Trophoblast cell (in vitro differentiated cells and primary cell): Measurements from ENCODE around the gene CORO2B.

Experiments used
- DNase-seq, 2 donors: peaks; one replicate each; pipeline ENCODE4 v3.0.0-alpha.2; 2016
- H2AFZ ChIP-seq: 2 replicates; pipeline ENCODE4 v1.6.1; 2013; ENCODE audit warnings: low read length, moderate library complexity, mild to moderate bottlenecking; ENCODE audit not compliant: insufficient read depth, poor library complexity
- H2AK5ac ChIP-seq: 2 replicates; pipeline ENCODE4 v1.6.1; 2013; ENCODE audit warnings: mild to moderate bottlenecking, low read length
- H2BK120ac ChIP-seq: 2 replicates; pipeline ENCODE4 v1.6.1; 2013; ENCODE audit warnings: low read length, mild to moderate bottlenecking, moderate library complexity; ENCODE audit not compliant: insufficient read depth, poor library complexity
- H2BK12ac ChIP-seq: 2 replicates; pipeline ENCODE4 v1.6.1; 2013; ENCODE audit warnings: mild to moderate bottlenecking, low read length, moderate library complexity
- H2BK5ac ChIP-seq: 2 replicates; pipeline ENCODE4 v1.6.1; 2013; ENCODE audit warnings: low read length, low read depth, moderate library complexity, mild to moderate bottlenecking; ENCODE audit not compliant: poor library complexity
- H3K14ac ChIP-seq: 2 replicates; pipeline ENCODE4 v1.6.1; 2013; ENCODE audit warnings: mild to moderate bottlenecking, low read length
- H3K18ac ChIP-seq: 2 replicates; pipeline ENCODE4 v1.6.1; 2013; ENCODE audit warnings: mild to moderate bottlenecking, low read length
- H3K23ac ChIP-seq: 2 replicates; pipeline ENCODE4 v1.6.1; 2013; ENCODE audit warnings: low read length
- H3K27ac ChIP-seq: 2 replicates; pipeline ENCODE4 v1.5.1; 2013; ENCODE audit warnings: low read depth, mild to moderate bottlenecking, inconsistent platforms, low read length, moderate library complexity
- H3K27me3 ChIP-seq: 2 replicates; pipeline ENCODE4 v1.6.1; 2013; ENCODE audit warnings: inconsistent platforms, mild to moderate bottlenecking, low read length, moderate library complexity; ENCODE audit not compliant: insufficient read depth
- H3K36me3 ChIP-seq, 2 experiments: 1 replicate in 1 of 2; 2 replicates in 1 of 2; pipeline ENCODE4 v1.6.1; 2013; ENCODE audit warnings: low read length in 2 of 2, mild to moderate bottlenecking in 2 of 2, moderate library complexity in 1 of 2; ENCODE audit not compliant: insufficient read depth in 2 of 2, control insufficient read depth in 1 of 2
- H3K4ac ChIP-seq: 2 replicates; pipeline ENCODE4 v1.6.1; 2013; ENCODE audit warnings: low read depth, mild to moderate bottlenecking, low read length, moderate library complexity
- H3K4me1 ChIP-seq, 2 experiments: 1 replicate in 1 of 2; 2 replicates in 1 of 2; pipeline ENCODE4 v1.6.1; 2013; ENCODE audit warnings: low read length in 2 of 2, mild to moderate bottlenecking in 2 of 2, moderate library complexity in 1 of 2; ENCODE audit not compliant: insufficient read depth in 2 of 2, control insufficient read depth in 1 of 2
- H3K4me2 ChIP-seq: 2 replicates; pipeline ENCODE4 v1.6.1; 2013; ENCODE audit warnings: inconsistent platforms, mild to moderate bottlenecking, low read length, moderate library complexity
- H3K4me3 ChIP-seq: 2 replicates; pipeline ENCODE4 v1.5.1; 2013; ENCODE audit warnings: mild to moderate bottlenecking, low read depth, low read length, inconsistent platforms
- H3K79me1 ChIP-seq: one replicate; pipeline ENCODE4 v1.6.1; 2013; ENCODE audit warnings: low read length
- H3K79me2 ChIP-seq: 2 replicates; pipeline ENCODE4 v1.6.1; 2013; ENCODE audit warnings: low read length, mild to moderate bottlenecking; ENCODE audit not compliant: control insufficient read depth, insufficient read depth, poor library complexity
- H3K9ac ChIP-seq: 2 replicates; pipeline ENCODE4 v1.6.1; 2013; ENCODE audit warnings: mild to moderate bottlenecking, low read length
- H3K9me3 ChIP-seq: 2 replicates; pipeline ENCODE4 v1.6.1; 2013; ENCODE audit warnings: low read depth, mild to moderate bottlenecking, control low read depth, inconsistent platforms, low read length; ENCODE audit not compliant: insufficient read depth
- H4K12ac ChIP-seq: 2 replicates; pipeline ENCODE4 v1.6.1; 2013; ENCODE audit warnings: low read depth, mild to moderate bottlenecking, low read length, moderate library complexity
- H4K8ac ChIP-seq: 2 replicates; pipeline ENCODE4 v1.6.1; 2013; ENCODE audit warnings: low read depth, mild to moderate bottlenecking, low read length, moderate library complexity
- H4K91ac ChIP-seq: one replicate; pipeline ENCODE4 v1.6.1; 2013; ENCODE audit warnings: low read depth, mild to moderate bottlenecking, low read length, moderate library complexity
- WGBS: extraction: QIAGEN DNeasy Blood & Tissue Kit; methylation state at CpG from one replicate; pipeline ENCODE4 v1.1.7; 2013; ENCODE audit warnings: missing lambda C conversion rate; ENCODE audit not compliant: insufficient read length, insufficient coverage; ENCODE audit errors: extremely low coverage; 5-methylcytosine and 5-hydroxymethylcytosine counted together

The CORO2B gene

GRCh38 chr15:68764090-68764489, 185.3 kb downstream of the CORO2B start:
- Histone ChIP-seq H4K91ac (no peak overlapping the region), H2BK5ac (no peak overlapping the region), H3K18ac (no peak overlapping the region), H3K4me2 (no peak overlapping the region), H3K23ac (no peak overlapping the region), H2BK12ac (no peak overlapping the region), H2AFZ (no peak overlapping the region), H3K9me3 (no peaks in the 10 kb centered on the region), H3K27me3 (no peaks in the 10 kb centered on the region), H2AK5ac (no peak overlapping the region), H3K79me1 (no peaks in the 10 kb centered on the region), H3K4me1 (no peaks in the 10 kb centered on the region), H4K8ac (no peak overlapping the region), H4K12ac (no peak overlapping the region), H3K27ac (no peak overlapping the region), H3K14ac (no peak overlapping the region), H2BK120ac (no peak overlapping the region), H3K36me3 (no peaks in the 10 kb centered on the region), H3K4ac (no peak overlapping the region), H3K79me2 (no peaks in the 10 kb centered on the region), H3K4me3 (no peak overlapping the region), H3K9ac (no peak overlapping the region)
- DNase-seq, result no peak
- WGBS, result no CpG with 5 or more reads among the region's 1 CpG

GRCh38 chr15:68765602-68766368, 187.0 kb downstream of the CORO2B start:
- H3K79me2 ChIP-seq, result no peaks in the 10 kb centered on the region
- no peak for DNase-seq
- H3K9me3 ChIP-seq, result no peaks in the 10 kb centered on the region
- H3K4me1 ChIP-seq, result no peaks in the 10 kb centered on the region
- H3K14ac ChIP-seq, result no peak overlapping the region
- H3K36me3 ChIP-seq, result no peaks in the 10 kb centered on the region
- no peak overlapping the region for H3K4me3 ChIP-seq
- no peak overlapping the region for H3K9ac ChIP-seq
- no peaks in the 10 kb centered on the region for H3K27me3 ChIP-seq
- H2AK5ac ChIP-seq, result no peak overlapping the region
- H3K4me2 ChIP-seq, result no peak overlapping the region
- no peak overlapping the region for H3K27ac ChIP-seq
- no peak overlapping the region for H3K18ac ChIP-seq
- WGBS, result no CpG with 5 or more reads among the region's 11 CpGs
- no peak overlapping the region for H2AFZ ChIP-seq
- no peak overlapping the region for H2BK120ac ChIP-seq
- no peak overlapping the region for H2BK12ac ChIP-seq
- no peaks in the 10 kb centered on the region for H3K79me1 ChIP-seq
- H3K4ac ChIP-seq, result no peak overlapping the region
- no peak overlapping the region for H4K91ac ChIP-seq
- H2BK5ac ChIP-seq, result no peak overlapping the region
- H3K23ac ChIP-seq, result no peak overlapping the region
- no peak overlapping the region for H4K12ac ChIP-seq
- no peak overlapping the region for H4K8ac ChIP-seq

DNA sequence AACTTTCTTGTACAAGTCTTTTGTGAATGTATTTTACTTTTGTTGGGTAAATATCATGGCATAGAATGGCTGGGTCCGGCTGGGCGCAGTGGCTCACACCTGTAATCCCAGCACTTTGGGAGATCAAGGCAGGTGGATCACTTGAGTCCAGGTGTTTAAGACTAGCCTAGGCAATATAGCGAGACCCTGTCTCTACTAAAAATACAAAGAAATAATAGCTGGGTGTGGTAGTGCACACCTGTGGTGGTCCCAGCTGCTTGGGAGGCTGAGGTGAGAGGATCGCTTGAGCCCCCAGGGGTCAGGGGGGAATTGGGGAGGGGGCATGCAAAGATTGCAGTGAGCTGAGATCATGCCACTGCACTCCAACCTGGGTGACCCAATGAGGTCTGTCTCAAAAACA, 189.0 kb downstream of the CORO2B start:
- H4K8ac ChIP-seq, result no peak overlapping the region
- H3K23ac ChIP-seq, result no peak overlapping the region
- H3K36me3 ChIP-seq, result no peaks in the 10 kb centered on the region
- no CpG with 5 or more reads among the region's 4 CpGs for WGBS
- H3K4me1 ChIP-seq, result no peaks in the 10 kb centered on the region
- H2BK120ac ChIP-seq, result no peak overlapping the region
- no peak overlapping the region for H3K4me2 ChIP-seq
- H3K79me1 ChIP-seq, result no peaks in the 10 kb centered on the region
- no peaks in the 10 kb centered on the region for H3K79me2 ChIP-seq
- H3K14ac ChIP-seq, result no peak overlapping the region
- no peak overlapping the region for H2AFZ ChIP-seq
- H3K9me3 ChIP-seq, result no peaks in the 10 kb centered on the region
- no peak overlapping the region for H2BK5ac ChIP-seq
- H2AK5ac ChIP-seq, result no peak overlapping the region
- H3K4ac ChIP-seq, result no peak overlapping the region
- H3K9ac ChIP-seq, result no peak overlapping the region
- H3K27me3 ChIP-seq, result no peaks in the 10 kb centered on the region
- H3K27ac ChIP-seq, result no peak overlapping the region
- no peak for DNase-seq
- no peak overlapping the region for H3K4me3 ChIP-seq
- no peak overlapping the region for H4K91ac ChIP-seq
- no peak overlapping the region for H3K18ac ChIP-seq
- no peak overlapping the region for H2BK12ac ChIP-seq
- H4K12ac ChIP-seq, result no peak overlapping the region

- no peaks in the 10 kb centered on the region for H3K79me2 ChIP-seq
- no peak overlapping the region for H3K9ac ChIP-seq
- no peaks in the 10 kb centered on the region for H3K27me3 ChIP-seq
- no peak overlapping the region for H3K14ac ChIP-seq
- H3K4ac ChIP-seq, result no peak overlapping the region
- no peak overlapping the region for H2AFZ ChIP-seq
- no peak overlapping the region for H4K12ac ChIP-seq
- H3K27ac ChIP-seq, result no peak overlapping the region
- H3K18ac ChIP-seq, result no peak overlapping the region
- WGBS, result no CpG with 5 or more reads among the region's 2 CpGs
- DNase-seq, result no peak
- no peak overlapping the region for H2BK120ac ChIP-seq
- no peak overlapping the region for H2AK5ac ChIP-seq
- H4K8ac ChIP-seq, result no peak overlapping the region
- no peak overlapping the region for H3K23ac ChIP-seq
- H3K79me1 ChIP-seq, result no peaks in the 10 kb centered on the region
- H3K4me2 ChIP-seq, result no peak overlapping the region
- H3K9me3 ChIP-seq, result no peaks in the 10 kb centered on the region
- no peaks in the 10 kb centered on the region for H3K4me1 ChIP-seq
- no peak overlapping the region for H2BK12ac ChIP-seq
- no peak overlapping the region for H3K4me3 ChIP-seq
- no peak overlapping the region for H2BK5ac ChIP-seq
- no peaks in the 10 kb centered on the region for H3K36me3 ChIP-seq
- H4K91ac ChIP-seq, result no peak overlapping the region
Observed at GRCh38 chr15:68768321-68768720, 189.5 kb downstream of the CORO2B start.
